ENCODE results near the gene UFC1. TPM values are rescaled to one million over a fixed set of nuclear protein-coding genes. Genes with fewer than 3 reads are reported as not detected.

The UFC1 gene
- total RNA-seq, 1 donor from 2014 or later = 76.4 TPM

DNA sequence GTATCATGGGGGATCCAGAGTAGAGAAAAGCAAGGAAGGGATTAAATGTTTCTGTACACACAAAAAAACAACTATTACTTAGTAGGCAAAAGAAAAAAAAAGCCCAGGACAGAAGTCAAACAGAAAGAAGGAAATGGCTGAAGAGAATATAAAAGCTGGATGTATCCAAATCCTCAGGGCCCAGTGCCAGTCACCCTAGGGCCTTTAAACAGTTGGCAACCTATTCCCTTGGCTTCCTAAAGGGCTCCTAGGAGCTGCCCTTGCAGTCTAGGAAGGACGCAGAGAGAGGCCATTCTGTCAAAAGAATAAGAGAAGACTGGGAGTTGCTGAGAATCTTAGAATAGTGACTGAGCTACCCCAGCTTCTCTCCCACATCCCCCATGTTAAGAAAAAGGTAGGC is 18.6 kb downstream of the UFC1 start:
- Histone ChIP-seq H3K9me3 (replicated peaks) (no peaks in the 10 kb centered on the region), H3K36me3 (peaks cover 69% of the 10 kb centered on the region), H3K27me3 (ENCODE audit: low read depth) (no peaks in the 10 kb centered on the region), H3K4me3 (no peak overlapping the region), H3K4me1 (peaks cover 44% of the 10 kb centered on the region), H3K27ac (replicated peaks) (peak overlapping the region; percentile 34)
- no peak for DNase-seq
- TF ChIP-seq, protein P1, sequence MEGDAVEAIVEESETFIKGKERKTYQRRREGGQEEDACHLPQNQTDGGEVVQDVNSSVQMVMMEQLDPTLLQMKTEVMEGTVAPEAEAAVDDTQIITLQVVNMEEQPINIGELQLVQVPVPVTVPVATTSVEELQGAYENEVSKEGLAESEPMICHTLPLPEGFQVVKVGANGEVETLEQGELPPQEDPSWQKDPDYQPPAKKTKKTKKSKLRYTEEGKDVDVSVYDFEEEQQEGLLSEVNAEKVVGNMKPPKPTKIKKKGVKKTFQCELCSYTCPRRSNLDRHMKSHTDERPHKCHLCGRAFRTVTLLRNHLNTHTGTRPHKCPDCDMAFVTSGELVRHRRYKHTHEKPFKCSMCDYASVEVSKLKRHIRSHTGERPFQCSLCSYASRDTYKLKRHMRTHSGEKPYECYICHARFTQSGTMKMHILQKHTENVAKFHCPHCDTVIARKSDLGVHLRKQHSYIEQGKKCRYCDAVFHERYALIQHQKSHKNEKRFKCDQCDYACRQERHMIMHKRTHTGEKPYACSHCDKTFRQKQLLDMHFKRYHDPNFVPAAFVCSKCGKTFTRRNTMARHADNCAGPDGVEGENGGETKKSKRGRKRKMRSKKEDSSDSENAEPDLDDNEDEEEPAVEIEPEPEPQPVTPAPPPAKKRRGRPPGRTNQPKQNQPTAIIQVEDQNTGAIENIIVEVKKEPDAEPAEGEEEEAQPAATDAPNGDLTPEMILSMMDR (IDR thresholded peaks at IDR 0.05; ENCODE audit: borderline replicate concordance) = no peak
- intact Hi-C loops (cut with micrococcal nuclease) = no loop called here

DNA sequence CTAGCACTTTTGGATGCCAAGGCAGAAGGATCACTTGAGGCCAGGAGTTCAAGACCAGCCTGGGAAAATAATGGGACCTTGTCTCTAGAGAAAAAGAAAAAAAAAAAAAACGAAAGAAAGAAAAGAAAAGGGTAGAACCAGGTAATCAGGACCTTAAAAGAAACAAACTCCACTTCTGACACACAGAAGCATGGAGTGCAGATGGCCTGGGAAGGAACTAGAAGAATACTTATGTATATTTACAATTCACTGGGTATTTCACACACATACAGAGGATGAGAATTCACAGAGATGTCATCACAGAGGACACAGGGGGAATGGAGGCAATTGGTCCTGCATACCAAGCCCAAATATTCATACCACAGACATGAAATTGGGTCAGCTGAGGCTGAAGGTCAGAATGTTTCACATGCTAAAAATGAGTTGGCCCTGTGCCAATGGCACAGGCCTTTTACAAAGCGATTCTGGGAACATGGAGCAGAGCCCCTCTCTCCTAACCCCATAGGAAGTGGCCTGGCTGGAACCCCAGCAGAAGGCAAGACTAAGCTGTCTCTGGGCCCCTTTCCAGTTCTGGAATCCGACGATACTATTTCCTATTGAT is 19.1 kb downstream of the UFC1 start:
- H3K4me1 ChIP-seq = peaks cover 44% of the 10 kb centered on the region
- intact Hi-C loops (cut with micrococcal nuclease) = no loop called here
- H3K4me3 ChIP-seq = no peak overlapping the region
- no peaks in the 10 kb centered on the region for H3K9me3 ChIP-seq (replicated peaks)
- peaks cover 69% of the 10 kb centered on the region for H3K36me3 ChIP-seq
- H3K27me3 ChIP-seq (ENCODE audit: low read depth) = no peaks in the 10 kb centered on the region
- H3K27ac ChIP-seq (replicated peaks) = peak overlapping the region; percentile 34
- no peak for DNase-seq
- TF ChIP-seq, protein P1 (IDR thresholded peaks at IDR 0.05; ENCODE audit: borderline replicate concordance) = no peak

DNA sequence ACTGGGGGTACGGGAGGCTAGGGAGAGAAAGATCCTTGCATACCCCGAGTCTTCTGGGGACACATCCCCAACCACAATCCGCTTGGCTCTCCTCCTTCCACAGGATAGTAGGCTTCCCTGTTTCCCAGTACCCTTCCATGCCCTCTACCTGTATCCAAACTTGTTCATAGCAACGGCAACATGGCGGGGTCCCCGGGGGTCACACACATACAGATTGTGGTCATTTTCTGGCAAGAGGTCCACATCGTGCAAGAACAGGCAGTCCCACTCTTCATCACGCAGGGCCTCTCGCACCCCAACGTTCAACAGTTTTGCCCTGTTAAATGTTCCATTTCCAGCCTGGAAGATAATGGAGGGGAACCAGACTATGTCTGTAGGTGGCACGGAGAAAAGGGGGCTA is 19.9 kb downstream of the UFC1 start:
- H3K36me3 ChIP-seq = peaks cover 69% of the 10 kb centered on the region
- no peak for DNase-seq

DNA sequence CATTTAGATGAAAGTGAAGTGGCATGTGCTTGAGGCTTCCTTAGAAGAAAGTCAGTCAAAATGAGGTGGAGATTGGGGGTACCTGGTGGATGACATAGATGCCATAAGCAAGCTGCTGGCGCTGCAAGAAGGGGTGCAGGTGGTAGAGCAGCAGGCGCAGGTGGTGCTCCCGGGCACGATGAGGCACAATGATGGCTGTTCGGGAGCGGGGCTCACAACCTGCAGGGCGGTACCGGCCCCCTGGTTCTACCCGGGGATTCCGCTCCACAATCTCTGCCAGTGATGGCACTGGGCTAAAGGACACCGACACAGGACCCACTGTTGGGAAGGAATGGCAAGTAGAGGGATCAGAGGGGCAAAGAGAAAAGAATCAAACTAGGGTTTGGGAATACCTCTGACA is 21.1 kb downstream of the UFC1 start:
- Histone ChIP-seq H3K36me3 (peaks cover 58% of the 10 kb centered on the region), H3K4me1 (peaks cover 47% of the 10 kb centered on the region), H3K9me3 (replicated peaks) (no peaks in the 10 kb centered on the region), H3K27ac (replicated peaks) (no peak overlapping the region), H3K27me3 (ENCODE audit: low read depth) (no peaks in the 10 kb centered on the region), H3K4me3 (no peak overlapping the region)
- intact Hi-C loops (cut with micrococcal nuclease) = no loop called here
- TF ChIP-seq, protein P1 (IDR thresholded peaks at IDR 0.05; ENCODE audit: borderline replicate concordance) = no peak
- no peak for DNase-seq

More for the DNA sequence above, 19.9 kb downstream of the UFC1 start:
- Histone ChIP-seq H3K4me1 (peaks cover 47% of the 10 kb centered on the region), H3K27me3 (ENCODE audit: low read depth) (no peaks in the 10 kb centered on the region), H3K4me3 (no peak overlapping the region), H3K27ac (replicated peaks) (peak overlapping the region; percentile 34), H3K9me3 (replicated peaks) (no peaks in the 10 kb centered on the region)
- TF ChIP-seq, protein P1 (IDR thresholded peaks at IDR 0.05; ENCODE audit: borderline replicate concordance) = no peak
- intact Hi-C loops (cut with micrococcal nuclease) = no loop called here

DNA sequence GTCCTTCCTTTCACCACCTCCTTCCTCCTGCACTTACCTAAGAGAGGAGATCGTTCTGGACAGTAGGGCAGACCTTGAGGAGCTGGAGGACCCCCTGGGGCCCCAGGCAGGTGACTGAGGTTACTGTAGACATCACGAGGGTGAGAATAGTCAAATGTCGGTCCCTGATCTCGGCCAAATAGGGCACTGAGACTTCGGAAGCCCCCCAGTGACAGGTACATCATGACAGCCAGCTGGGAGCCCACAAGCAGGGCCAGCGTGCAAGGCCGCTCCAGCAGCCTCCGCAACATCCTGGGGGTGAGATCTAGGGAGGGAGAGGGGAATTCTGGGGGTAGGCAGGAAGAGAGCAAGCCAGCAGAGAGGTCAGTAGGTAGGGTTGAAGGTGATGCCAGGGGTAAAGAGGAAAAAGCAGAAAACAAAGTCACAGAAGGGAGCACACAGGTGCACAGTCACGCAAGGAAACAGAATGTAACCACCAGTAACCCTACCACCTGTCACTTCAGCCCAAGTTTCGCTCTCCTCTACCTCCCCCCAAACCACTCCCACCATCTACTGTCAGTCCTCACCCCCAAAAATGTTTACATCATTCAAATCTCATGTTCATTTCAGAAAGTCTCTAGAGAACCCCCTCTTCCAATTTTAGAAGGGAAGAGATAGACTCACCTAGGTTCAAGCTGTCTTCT is 22.1 kb downstream of the UFC1 start:
- Histone ChIP-seq H3K27me3 (ENCODE audit: low read depth) (no peaks in the 10 kb centered on the region), H3K27ac (replicated peaks) (peak overlapping the region; percentile 91), H3K4me3 (peak overlapping the region; percentile 85), H3K4me1 (peaks cover 47% of the 10 kb centered on the region), H3K9me3 (replicated peaks) (no peaks in the 10 kb centered on the region), H3K36me3 (peaks cover 48% of the 10 kb centered on the region)
- DNase-seq = no peak
- TF ChIP-seq, protein P1 (IDR thresholded peaks at IDR 0.05; ENCODE audit: borderline replicate concordance) = no peak
- intact Hi-C loops (cut with micrococcal nuclease) = no loop called here

All from left ventricle myocardium inferior (tissue), 1 donor.